Sigmoid colon (tissue), 7 donors: ENCODE data around the gene CATSPERD. TPM values are rescaled to one million over a fixed set of nuclear protein-coding genes. Genes with fewer than 3 reads are reported as not detected.

Experiments
- DNase-seq: peaks from one replicate; pipeline ENCODE4 v3.0.0-alpha.2; 2019
- H3K27ac ChIP-seq, 4 donors: fragments of 200-600 bp; sonication (generic); one replicate each; pipeline ENCODE4 v1.5.1; 2016 to 2019; ENCODE audit warnings: mild to moderate bottlenecking in 1 of 4
- H3K27me3 ChIP-seq, 3 donors: fragments of 200-600 bp; sonication (generic); one replicate each; pipeline ENCODE4 v1.5.1; 2019; ENCODE audit warnings: mild to moderate bottlenecking in 1 of 3
- H3K36me3 ChIP-seq, 4 donors: fragments of 200-600 bp; sonication (generic); one replicate each; pipeline ENCODE4 v1.5.1; 2016 to 2019
- H3K4me1 ChIP-seq, 4 donors: fragments of 200-600 bp; sonication (generic); one replicate each; pipeline ENCODE4 v1.5.1; 2017 to 2019
- H3K4me3 ChIP-seq, 4 donors: fragments of 200-600 bp; sonication (generic); one replicate each; pipeline ENCODE4 v1.5.1; 2017 to 2019; ENCODE audit warnings: mild to moderate bottlenecking in 2 of 4, moderate library complexity in 1 of 4
- H3K9me3 ChIP-seq, 4 donors: fragments of 200-600 bp in 3 of 4; sonication (generic) in 3 of 4; one replicate each; pipeline versions ENCODE4 v1.5.1 to v1.6.1; 2013 to 2019
- CTCF ChIP-seq, 4 experiments: fragments of 450-650 bp in 3 of 4; fragments of 200-600 bp in 1 of 4; IDR thresholded peaks; one replicate each; pipeline ENCODE4 v1.5.1; 2016 to 2019; ENCODE audit warnings: antibody characterized with exemption in 4 of 4, mild to moderate bottlenecking in 3 of 4, moderate library complexity in 2 of 4
- EP300 ChIP-seq, 4 donors: sonication (generic); formaldehyde crosslinking; IDR thresholded peaks; one replicate each; pipeline ENCODE4 v1.6.1; 2017; ENCODE audit warnings: antibody characterized with exemption in 4 of 4
- POLR2A ChIP-seq, 2 donors: fragments of 450-650 bp; IDR thresholded peaks; one replicate each; pipeline ENCODE4 v1.6.1; 2016; ENCODE audit warnings: antibody characterized with exemption in 2 of 2, mild to moderate bottlenecking in 2 of 2, moderate library complexity in 2 of 2
- POLR2AphosphoS5 ChIP-seq, 4 donors: sonication (generic); formaldehyde crosslinking; IDR thresholded peaks; one replicate each; pipeline ENCODE4 v1.6.1; 2017; ENCODE audit warnings: antibody characterized with exemption in 4 of 4
- WGBS, 2 donors: extraction: QIAGEN DNeasy Blood & Tissue Kit; methylation state at CpG; one replicate each; pipeline ENCODE4 v1.1.7; 2013; 5-methylcytosine and 5-hydroxymethylcytosine counted together
- intact Hi-C: fragments of 100-400 bp; cut with DNase I; formaldehyde crosslinking; loops from one replicate; pipeline ENCODE4 v1.15.1; 2023
- polyA plus RNA-seq, 3 donors: library from polyadenylated mRNA; stranded (reverse); fragments of 200-250 nt; gene quantifications; one replicate each; pipeline ENCODE4 v1.2.3, GENCODE V29; 2013
- total RNA-seq, 4 donors: library from RNA; depleted of rRNA; stranded (reverse); fragments of >200 nt; gene quantifications; one replicate each; pipeline ENCODE4 v1.1.0, GENCODE V29; 2016
- donor health status: healthy with polysubstance abuse.
- donor health status: Bipolar disorder and iron deficiency.
- donor health status: healthy.

CATSPERD gene
- total and polyA plus RNA-seq, 7 donors, result not detected

DNA sequence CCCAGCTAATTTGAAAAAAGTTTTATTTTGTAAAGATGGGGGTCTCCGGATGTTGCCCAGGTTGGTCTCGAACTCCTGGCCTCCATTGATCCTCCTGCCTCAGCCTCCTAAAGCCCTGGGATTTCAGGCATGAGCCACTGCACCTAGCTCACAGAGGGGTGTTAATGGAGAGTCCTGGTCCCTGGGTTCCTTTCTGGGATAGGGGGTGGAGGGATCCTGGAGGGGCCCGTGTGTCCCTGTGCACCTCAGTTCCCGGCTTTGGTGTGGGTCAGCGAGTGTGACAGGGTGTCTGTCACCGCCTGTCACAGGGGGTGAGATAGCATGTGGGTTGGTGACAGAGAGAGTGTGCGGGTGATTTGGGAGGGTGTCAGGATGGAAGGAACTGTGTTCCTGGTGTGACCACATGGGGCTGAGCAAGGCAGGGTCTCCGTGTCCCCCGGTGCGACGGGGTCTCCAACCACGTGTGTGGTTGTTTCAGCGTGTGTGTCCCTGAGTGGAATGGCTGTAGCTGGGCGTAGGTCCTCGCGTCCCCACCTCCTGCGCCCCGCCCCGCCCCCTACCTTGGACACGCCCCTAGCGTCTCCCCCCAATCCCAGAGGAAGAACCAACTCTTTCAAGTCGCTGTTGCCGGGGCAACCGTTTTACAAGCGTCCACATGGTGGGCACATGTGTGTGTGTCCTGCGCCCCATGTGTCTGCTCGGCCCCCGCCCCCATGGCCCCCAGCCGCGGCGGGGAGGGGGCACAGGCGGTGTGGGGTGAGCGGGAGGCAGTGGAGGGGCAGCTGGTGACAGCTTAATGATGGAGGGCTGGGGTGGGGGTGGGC is 81.6 kb downstream of the CATSPERD start:
- H3K27me3 ChIP-seq, result peaks cover 0 to 29% (median 18%) of the 10 kb centered on the region in 3 donors

DNA sequence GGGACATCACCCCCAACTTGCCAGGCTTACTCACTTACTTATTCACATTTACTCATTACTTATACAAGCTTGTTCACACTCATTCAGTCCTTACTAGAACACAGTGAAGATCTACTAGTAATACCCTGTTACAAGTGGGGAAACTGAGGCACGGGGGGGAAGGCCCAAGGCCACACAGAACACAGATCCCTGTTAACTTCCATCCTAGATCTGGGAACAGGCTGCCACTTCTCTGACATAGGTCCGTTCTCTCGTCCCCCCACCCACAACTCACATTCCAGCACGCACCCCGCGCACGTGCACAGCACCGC is 83.0 kb downstream of the CATSPERD start:
- TF ChIP-seq EP300 (IDR thresholded peaks at IDR 0.05), result no peak
- no peak for TF ChIP-seq POLR2A (IDR thresholded peaks at IDR 0.05)
- TF ChIP-seq CTCF (IDR thresholded peaks at IDR 0.05), result no peak
- no peak for TF ChIP-seq POLR2AphosphoS5 (IDR thresholded peaks at IDR 0.05)
- Histone ChIP-seq H3K27ac (peak overlapping the region in 3 of 4 donors; percentile 12 to 89 (median 77)), H3K36me3 (no peaks in the 10 kb centered on the region), H3K4me1 (peaks cover 0 to 30% (median 25%) of the 10 kb centered on the region in 4 donors), H3K27me3 (peaks cover 0 to 29% (median 18%) of the 10 kb centered on the region in 3 donors), H3K4me3 (peak overlapping the region in 3 of 4 donors; percentile 32 to 68 (median 65)), H3K9me3 (no peaks in the 10 kb centered on the region)
- intact Hi-C loops, result loop anchor here (5.0 to 10.0 kb wide), 2 partner anchors 164 to 321 kb away; no protein-coding TSS in a partner anchor
- 5 to 9% methylated on average over 8 of the region's 8 CpGs for WGBS, 2 donors
- DNase-seq, result peak; percentile 65

More for the DNA sequence above, 81.6 kb downstream of the CATSPERD start:
- 18 to 35% methylated on average over 33 of the region's 33 CpGs for WGBS, 2 donors
- H3K4me3 ChIP-seq, result no peak overlapping the region
- intact Hi-C loops, result loop anchor here (5.0 to 10.0 kb wide), 2 partner anchors 165 to 323 kb away; no protein-coding TSS in a partner anchor
- peaks cover 0 to 30% (median 25%) of the 10 kb centered on the region in 4 donors for H3K4me1 ChIP-seq
- H3K27ac ChIP-seq, result no peak overlapping the region
- no peaks in the 10 kb centered on the region for H3K36me3 ChIP-seq
- TF ChIP-seq EP300 (IDR thresholded peaks at IDR 0.05), result no peak
- no peak for TF ChIP-seq POLR2AphosphoS5 (IDR thresholded peaks at IDR 0.05)
- no peak for TF ChIP-seq POLR2A (IDR thresholded peaks at IDR 0.05)
- TF ChIP-seq CTCF (IDR thresholded peaks at IDR 0.05), result no peak
- DNase-seq, result peak; percentile 65
- no peaks in the 10 kb centered on the region for H3K9me3 ChIP-seq

GRCh38 chr19:5803752-5804515 is 83.5 kb downstream of the CATSPERD start:
- intact Hi-C loops, result loop anchor here (1.0 to 10.0 kb wide), 4 partner anchors 88 to 321 kb away; no protein-coding TSS in a partner anchor
- H3K27ac ChIP-seq, result peak overlapping the region; percentile 77 to 90 (median 84)
- peaks cover 0 to 29% (median 18%) of the 10 kb centered on the region in 3 donors for H3K27me3 ChIP-seq

More at GRCh38 chr19:5803752-5804515, 83.5 kb downstream of the CATSPERD start:
- no peaks in the 10 kb centered on the region for H3K36me3 ChIP-seq
- H3K9me3 ChIP-seq, result no peaks in the 10 kb centered on the region
- peaks cover 0 to 30% (median 25%) of the 10 kb centered on the region in 4 donors for H3K4me1 ChIP-seq
- DNase-seq, result peak; percentile 95
- H3K4me3 ChIP-seq, result peak overlapping the region; percentile 15 to 68 (median 66)
- 1% methylated on average over 54 of the region's 54 CpGs for WGBS, 2 donors
- peak; percentile 92 to 97 (median 96) for TF ChIP-seq CTCF (IDR thresholded peaks at IDR 0.05)
- TF ChIP-seq POLR2AphosphoS5 (IDR thresholded peaks at IDR 0.05), result peak in 3 of 4 donors; percentile 29 to 35 (median 30)
- TF ChIP-seq EP300 (IDR thresholded peaks at IDR 0.05), result no peak
